Umbilical cord (tissue), 2 donors: Measurements from ENCODE around the gene LY6G6C. TPM values are rescaled to one million over a fixed set of nuclear protein-coding genes. Genes with fewer than 3 reads are reported as not detected.

Source experiments
- DNase-seq: peaks from one replicate; pipeline ENCODE4 v3.0.0-alpha.2; 2015; ENCODE audit warnings: low spot score
- total RNA-seq: library from RNA; depleted of rRNA; stranded (reverse); fragments of >200 nt; gene quantifications from one replicate; pipeline ENCODE4 v1.2.3, GENCODE V29; 2014; ENCODE audit warnings: low replicate concordance; ENCODE audit not compliant: insufficient read depth

LY6G6C gene
- total RNA-seq, 1 donor from 2014 or later = 3.1 TPM

- no peak for DNase-seq
These were observed 20.3 kb upstream of the LY6G6C start for GRCh38 chr6:31741815-31742214.

DNA sequence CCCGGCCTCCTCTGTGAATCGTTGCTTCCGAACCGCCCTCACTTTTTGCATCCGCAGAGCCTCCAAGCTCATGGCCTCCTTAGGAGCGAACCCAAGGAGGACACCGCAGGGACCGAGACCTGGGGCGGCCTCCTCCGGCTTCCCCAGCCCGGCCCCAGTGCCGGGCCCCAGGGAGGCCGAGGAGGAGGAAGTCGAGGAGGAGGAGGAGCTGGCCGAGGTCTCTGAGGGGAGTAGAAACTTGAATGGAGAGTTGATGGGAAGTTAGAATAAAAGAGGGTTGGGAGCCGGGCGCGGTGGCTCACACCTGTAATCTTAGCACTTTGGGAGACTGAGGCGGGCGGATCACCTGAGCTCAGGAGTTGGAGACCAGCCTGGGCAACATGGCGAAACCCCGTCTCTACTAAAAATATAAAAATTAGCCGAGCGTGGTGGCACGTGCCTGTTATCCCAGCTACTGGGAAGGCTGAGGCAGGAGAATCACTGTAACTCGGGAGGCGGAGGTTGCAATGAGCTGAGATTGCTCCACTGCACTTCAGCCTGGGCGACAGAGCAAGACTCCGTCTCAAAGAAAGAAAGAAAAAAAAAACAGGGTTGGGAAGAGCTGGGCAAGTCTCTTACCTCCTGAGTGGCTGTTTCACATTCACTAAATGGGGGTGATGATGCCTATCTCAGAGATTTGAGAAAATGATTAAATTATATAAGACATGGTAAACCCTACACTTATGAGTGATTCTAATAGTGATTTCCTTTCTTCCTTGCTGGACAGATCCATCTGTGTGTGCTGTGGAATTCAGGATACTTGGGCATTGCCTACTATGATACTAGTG lies 19.1 kb upstream of the LY6G6C start:
- DNase-seq = no peak

- peak; percentile 100 for DNase-seq
These were observed 18.3 kb upstream of the LY6G6C start, which contains the start of gene MSH5 for GRCh38 chr6:31739639-31740396. TSS of gene MSH5 (plus strand) at chr6:31740005. CDS start at chr6:31740467, 462 bp downstream.

- DNase-seq = peak; percentile 93
These were observed 16.7 kb upstream of the LY6G6C start for GRCh38 chr6:31737991-31738979.

DNA sequence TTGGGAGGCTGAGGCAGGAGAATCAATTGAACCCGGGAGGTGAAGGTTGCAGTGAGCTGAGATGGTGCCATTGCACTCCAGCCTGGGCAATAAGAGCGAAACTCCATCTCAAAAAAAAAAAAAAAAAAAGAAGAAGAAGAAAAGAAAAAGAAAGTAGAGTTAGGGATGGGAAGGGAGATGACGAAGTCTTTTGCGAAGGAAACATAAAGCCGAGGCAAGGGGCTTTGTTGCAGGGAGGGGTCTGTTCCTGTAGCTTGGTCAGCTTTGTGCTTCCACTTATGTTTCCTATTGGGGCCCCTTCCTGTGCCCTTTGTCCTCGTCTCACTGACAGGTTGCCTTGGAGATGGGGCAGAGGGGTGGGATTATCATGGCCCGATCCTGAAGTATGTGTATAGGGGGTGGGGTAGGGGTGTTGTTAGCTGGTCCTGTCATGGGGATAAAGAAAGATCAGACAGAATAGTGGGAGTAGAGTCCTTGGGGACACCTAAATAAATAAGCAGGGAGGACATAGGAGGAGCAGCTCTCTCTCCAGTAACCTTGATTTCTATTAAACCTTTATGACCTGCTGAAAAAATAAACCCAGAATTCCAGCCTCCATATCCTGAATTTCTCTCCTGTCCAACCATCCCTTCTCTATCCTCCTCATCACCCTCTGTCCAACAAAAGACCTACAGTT lies 15.9 kb upstream of the LY6G6C start:
- DNase-seq = peak; percentile 66

DNA sequence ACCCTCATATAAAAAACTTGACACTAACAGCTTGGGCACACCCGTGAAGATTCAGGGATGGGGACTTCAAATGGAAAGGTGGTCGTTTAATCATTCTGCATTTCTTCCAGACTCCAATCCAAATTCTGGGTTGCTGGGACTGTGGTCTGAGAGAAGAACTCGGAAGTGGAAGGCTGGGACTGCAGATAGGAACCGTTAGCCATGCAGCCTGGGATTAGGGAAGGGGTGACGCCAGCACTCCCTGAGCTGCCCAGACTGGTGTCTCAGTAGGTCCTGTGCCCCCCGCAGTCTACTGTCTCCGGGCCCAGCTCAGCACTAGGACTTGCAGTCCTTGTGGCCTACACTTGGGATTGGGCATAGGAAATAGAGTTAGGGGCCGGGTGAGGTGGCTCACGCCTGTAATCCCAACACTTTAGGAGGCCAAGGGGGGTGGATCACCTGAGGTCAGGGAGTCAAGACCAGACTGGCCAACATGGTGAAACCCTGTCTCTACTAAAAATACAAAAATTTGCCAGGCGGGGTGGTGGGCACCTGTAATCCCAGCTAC lies 15.3 kb upstream of the LY6G6C start:
- DNase-seq = no peak

DNA sequence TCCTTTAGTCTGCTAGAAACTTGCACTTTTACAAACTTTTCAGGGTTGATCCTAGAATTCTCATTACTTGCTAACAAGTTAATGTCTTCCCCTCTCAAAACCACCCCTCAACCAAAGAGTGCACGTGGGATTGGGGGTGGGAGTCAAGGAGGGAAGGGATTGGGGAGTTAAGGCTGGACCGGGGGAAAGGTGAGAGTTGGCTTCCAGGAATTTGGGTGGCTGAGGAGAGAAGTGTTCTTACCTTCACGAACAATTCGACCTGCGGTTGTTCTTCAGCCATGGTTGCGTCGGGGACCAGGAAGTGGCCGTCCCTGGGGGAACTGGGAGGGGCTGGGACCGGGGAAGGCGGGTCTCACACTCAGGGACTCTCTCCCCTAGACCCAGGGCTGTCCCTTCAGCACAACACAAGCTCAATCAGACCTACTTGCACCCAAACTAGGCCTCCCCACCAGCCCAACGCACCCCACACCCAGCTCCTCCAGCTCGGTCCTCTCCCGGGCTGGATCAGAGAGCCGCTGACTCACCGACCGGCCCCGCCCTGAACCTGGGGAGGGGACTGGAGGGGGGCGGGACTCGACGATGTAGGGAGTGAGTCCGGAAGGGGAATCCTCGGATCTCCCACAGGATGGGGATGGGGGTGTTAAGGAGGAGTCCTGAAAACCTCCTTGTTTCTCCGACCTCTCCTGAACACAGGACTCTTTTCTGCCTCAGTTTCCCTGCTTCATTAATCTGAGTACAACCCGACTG lies 14.6 kb upstream of the LY6G6C start, which contains the start of gene CLIC1:
TSS of gene CLIC1 (minus strand) at position 510 of the 747 bp plus-strand sequence. CDS start at position 280, 230 bp downstream.
- peak; percentile 96 for DNase-seq

DNA sequence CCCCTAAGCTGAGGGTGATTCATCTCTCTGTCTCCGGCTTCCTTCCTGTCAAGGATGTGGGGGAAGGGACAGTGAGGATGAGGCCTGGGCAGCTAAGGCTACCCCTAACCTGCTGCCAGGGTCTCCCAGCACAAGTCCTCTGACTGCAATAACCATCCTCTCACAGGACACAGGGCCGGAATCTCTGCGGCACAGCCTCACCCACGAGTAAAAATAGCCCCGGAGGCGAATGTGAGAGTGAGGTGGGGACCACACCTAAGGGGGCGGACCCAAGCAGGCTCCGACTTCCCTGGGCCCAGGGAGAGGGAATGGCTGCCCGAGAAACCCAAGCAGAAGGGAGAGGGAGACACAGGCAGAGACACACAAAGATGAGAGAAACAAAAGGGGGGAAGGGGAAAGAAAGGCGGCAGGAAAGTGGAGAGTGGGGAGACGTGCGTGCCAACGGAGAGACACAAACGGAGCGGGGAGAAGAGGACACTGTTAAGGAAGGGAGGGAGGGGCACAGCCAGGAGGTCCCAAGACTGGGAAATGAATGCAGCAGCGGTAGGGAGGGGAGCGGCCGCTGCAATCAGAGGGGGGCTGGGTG lies 13.4 kb upstream of the LY6G6C start:
- DNase-seq = peak; percentile 80

DNA sequence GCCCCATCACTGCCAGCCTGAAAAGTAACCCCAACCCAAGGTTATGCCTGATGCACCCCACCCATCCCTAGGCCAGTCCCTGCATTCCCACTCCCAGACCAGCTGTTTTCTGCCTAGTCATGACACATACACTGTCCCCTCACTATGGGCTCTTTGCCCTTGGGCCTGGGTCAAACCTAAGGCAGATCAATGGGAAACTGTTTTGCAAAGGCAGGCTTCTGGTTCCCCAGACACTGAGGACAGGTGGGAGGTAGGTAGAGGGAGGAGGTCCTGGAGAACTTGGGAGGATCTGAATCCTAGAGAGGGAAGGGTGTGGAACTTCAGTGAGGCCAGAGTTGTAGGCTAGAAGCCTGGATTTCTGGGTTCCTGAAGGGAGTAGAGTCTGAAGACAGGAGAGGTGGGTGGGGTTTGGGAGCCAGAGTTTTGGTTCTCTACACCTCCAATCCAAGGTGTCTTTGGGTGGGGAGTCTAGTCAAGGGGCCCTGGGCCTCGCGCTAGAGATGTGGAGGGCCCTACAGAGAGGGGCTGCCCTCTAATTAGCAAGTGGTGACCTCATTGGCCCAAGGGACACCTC lies 12.8 kb upstream of the LY6G6C start:
- DNase-seq = no peak

DNA sequence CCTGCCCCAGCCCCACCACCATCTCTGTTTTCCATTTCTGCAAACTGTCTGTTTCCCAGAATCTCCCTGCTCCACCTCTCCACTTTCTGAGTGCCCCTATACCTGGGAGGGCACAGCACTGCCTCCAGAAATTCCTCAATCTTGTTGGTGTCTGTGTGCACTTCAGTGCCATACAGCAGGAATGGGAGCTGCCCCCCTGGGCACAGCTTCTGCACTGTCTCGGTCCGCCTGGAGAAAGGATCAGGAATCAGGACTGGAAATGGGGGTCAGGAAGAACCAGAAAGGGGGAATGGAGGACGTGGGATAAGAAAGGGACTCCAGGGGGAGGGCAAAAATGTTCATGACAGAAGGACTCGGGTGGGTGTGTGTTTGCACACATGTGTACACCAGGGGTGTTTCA lies 12.2 kb upstream of the LY6G6C start:
- DNase-seq = no peak

DNA sequence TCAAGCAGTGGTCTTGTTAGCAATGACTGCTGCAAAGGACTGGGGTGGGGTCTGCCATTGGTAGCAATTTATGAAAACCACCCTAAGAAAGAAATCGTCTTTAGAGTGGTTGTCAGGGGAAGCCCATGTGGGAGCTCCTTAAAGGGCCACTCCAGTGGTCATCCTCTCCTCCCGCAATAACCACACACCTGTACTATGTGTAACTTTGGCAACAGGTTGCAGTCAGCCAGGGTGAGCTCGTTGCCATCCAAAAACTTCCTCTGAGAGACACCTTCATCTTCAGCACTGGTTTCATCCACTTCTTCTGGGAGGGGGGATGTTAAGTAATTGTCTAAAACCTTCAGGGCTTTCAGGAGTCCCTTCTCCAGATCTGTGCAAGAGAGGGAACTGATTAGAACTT lies 10.5 kb upstream of the LY6G6C start:
- DNase-seq = no peak

- no peak for DNase-seq
These were observed 9.1 kb upstream of the LY6G6C start for GRCh38 chr6:31730631-31731086.

- DNase-seq = peak; percentile 94
These were observed 8.6 kb upstream of the LY6G6C start for GRCh38 chr6:31729979-31730630.

DNA sequence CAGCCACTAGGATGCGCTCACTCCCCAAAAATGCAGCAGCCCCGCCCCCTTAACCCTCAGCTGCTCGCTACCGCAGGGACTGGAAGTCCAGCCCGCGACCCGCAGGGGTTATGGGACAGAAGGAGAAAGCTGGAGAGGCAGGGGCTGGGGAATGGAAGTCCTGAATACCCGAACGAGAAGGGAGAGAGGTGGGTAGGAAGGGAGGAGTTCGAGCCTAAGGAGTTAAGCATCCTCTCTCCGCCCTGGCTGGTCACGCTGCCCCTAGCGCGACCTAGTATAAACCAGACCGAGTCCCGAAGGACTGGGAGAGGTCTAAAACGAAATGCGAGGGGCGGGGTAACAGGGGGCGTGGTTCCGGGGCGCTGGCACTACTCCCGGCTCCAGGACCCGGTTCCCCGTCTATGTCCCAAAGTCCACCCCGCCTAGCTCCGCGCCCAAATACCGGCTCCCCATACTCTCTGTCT lies 8.0 kb upstream of the LY6G6C start:
- DNase-seq = peak; percentile 97

- DNase-seq = no peak
These were observed 7.4 kb upstream of the LY6G6C start, which contains the start of gene DDAH2 for GRCh38 chr6:31728767-31729514. TSS of gene DDAH2 (minus strand) at chr6:31729299. CDS start at chr6:31729161, 138 bp downstream.

DNA sequence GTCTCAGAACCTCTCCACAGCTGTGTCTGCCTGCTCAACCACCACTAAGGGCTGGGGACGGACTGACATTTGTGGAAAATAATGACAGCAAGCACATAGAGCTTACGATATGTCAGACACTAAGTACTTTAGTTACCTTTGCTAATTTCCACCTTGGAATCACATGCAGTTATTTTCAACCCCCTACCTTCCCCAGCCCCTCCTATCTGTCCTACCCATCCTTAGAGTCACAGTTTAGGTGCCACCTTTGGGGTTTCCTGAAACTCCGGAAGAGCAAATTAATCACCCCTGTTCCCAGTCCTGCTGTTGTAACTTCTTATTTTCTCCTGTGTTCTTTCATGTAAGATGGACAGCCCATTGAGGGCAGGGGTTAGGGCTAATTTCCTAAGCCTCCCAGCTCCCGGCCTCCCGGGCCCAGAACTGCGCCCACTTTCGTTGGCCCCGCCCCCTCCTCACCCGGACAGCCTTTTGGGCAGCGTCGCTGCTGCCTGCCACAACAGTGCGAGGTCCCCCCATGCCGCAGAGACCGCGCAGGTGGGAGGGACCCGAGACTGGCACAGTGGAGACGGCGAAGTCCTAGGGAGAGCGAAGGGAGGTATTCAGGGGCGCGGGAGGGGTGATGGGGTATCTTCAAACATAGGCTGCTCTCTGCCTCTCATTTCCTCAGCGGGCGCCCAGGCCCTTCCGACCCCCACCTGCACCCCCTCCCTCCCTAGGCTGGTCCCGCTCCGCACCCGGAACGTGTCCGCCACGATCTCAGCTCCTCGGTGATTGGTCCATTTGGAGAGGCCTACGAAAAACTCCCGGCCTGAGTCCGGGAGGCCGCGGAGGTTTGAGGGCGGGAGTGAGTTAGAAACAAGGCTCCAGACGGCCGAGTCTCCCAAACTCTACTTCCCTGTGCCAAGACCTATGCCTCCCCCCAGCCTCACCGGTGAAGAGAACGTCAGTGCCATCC lies 6.4 kb upstream of the LY6G6C start:
- no peak for DNase-seq
